HepG2 (cell line): ENCODE results near the gene WDR82.

Experiments used
- CCAR2 ChIP-seq: fragments of 200-400 bp; formaldehyde crosslinking; optimal IDR thresholded peaks from 2 replicates; pipeline ENCODE3; 2018; ENCODE audit warnings: low read depth, mild to moderate bottlenecking, low read length, moderate library complexity
- CTCF ChIP-seq: sonication (generic); formaldehyde crosslinking; IDR thresholded peaks from 2 replicates; pipeline ENCODE4 v1.5.0; 2020; ENCODE audit warnings: mild to moderate bottlenecking, missing genetic modification reagents, moderate library complexity
- MXD1 ChIP-seq: sonication (generic); formaldehyde crosslinking; IDR thresholded peaks from 2 replicates; pipeline ENCODE4 v1.4.0; 2020; ENCODE audit warnings: mild to moderate bottlenecking, missing genetic modification reagents
- NONO ChIP-seq, 2 experiments: fragments of 450-650 bp in 1 of 2; sonication (generic) in 1 of 2; formaldehyde crosslinking in 1 of 2; IDR thresholded peaks in 1 of 2; conservative IDR thresholded peaks in 1 of 2; 2 replicates each; pipeline versions ENCODE4 v1.6.1 to v1.8.0; 2017 to 2022; ENCODE audit warnings: mild to moderate bottlenecking in 1 of 2, missing genetic modification reagents in 1 of 2, moderate library complexity in 1 of 2
- NR2F1 ChIP-seq, 2 experiments: fragments of 450-650 bp in 1 of 2; formaldehyde crosslinking in 1 of 2; IDR thresholded peaks; 2 replicates each; pipeline versions ENCODE4 v1.5.0 to v1.6.1; 2016 to 2020; ENCODE audit warnings: mild to moderate bottlenecking in 1 of 2, missing compliant biosample characterization in 1 of 2, missing genetic modification reagents in 1 of 2, moderate library complexity in 1 of 2
- RAD21 ChIP-seq: fragments of 450-650 bp; formaldehyde crosslinking; IDR thresholded peaks from 2 replicates; pipeline ENCODE4 v1.5.0; 2020; ENCODE audit warnings: mild to moderate bottlenecking
- RERE ChIP-seq: IDR thresholded peaks from 2 replicates; pipeline ENCODE4 v1.6.1; 2016; ENCODE audit warnings: low read depth, missing genetic modification reagents, missing compliant biosample characterization
- TAF1 ChIP-seq: sonication (generic); formaldehyde crosslinking; IDR thresholded peaks from 2 replicates; pipeline ENCODE4 v1.4.0; 2020; ENCODE audit warnings: missing genetic modification reagents
- TARDBP ChIP-seq: sonication (generic); formaldehyde crosslinking; IDR thresholded peaks from 2 replicates; pipeline ENCODE4 v1.8.0; 2022; ENCODE audit warnings: mild to moderate bottlenecking, missing genetic modification reagents
- ZHX1 ChIP-seq: sonication (generic); formaldehyde crosslinking; IDR thresholded peaks from 2 replicates; pipeline ENCODE4 v1.8.1; 2022; ENCODE audit warnings: low read depth, mild to moderate bottlenecking, missing genetic modification reagents
- ZNF3 ChIP-seq: IDR thresholded peaks from 2 replicates; pipeline ENCODE4 v1.7.0; 2017; ENCODE audit warnings: inconsistent platforms
- ZNF800 ChIP-seq: sonication (generic); formaldehyde crosslinking; IDR thresholded peaks from 2 replicates; pipeline ENCODE4 v1.4.0; 2020; ENCODE audit warnings: missing genetic modification reagents
- ZUFSP ChIP-seq: sonication (generic); formaldehyde crosslinking; IDR thresholded peaks from 2 replicates; pipeline ENCODE4 v1.9.0; 2021; ENCODE audit warnings: missing genetic modification reagents, mild to moderate bottlenecking, borderline replicate concordance

GRCh38 chr3:52246264-52246620 is 32.2 kb downstream of the WDR82 start:
- TF ChIP-seq CCAR2: no peak
- TF ChIP-seq NONO (IDR thresholded peaks at IDR 0.05): no peak
- TF ChIP-seq NONO (CRISPR knock-in tag; conservative IDR thresholded peaks at IDR 0.05): no peak
- TF ChIP-seq ZUFSP: no peak
- TF ChIP-seq TARDBP: no peak
- no peak for TF ChIP-seq CTCF
- TF ChIP-seq NR2F1 (CRISPR knock-in tag; IDR thresholded peaks at IDR 0.05): no peak
- no peak for TF ChIP-seq MXD1 (CRISPR knock-in tag)
- no peak for TF ChIP-seq ZNF800 (CRISPR knock-in tag)
- no peak for TF ChIP-seq ZNF3 (CRISPR knock-in tag)
- TF ChIP-seq RAD21 (CRISPR knock-in tag): no peak
- TF ChIP-seq TAF1: no peak
- TF ChIP-seq ZHX1 (CRISPR knock-in tag): no peak
- TF ChIP-seq RERE (CRISPR knock-in tag): no peak
